IMR-90 (cell line): ENCODE data around the gene IFNLR1.

ENCODE experiments used
- MAZ ChIP-seq: IDR thresholded peaks from 2 replicates; pipeline ENCODE4 v1.6.1; 2012; ENCODE audit warnings: low read depth, mild to moderate bottlenecking, low read length, improper control_type of control experiment, moderate library complexity, borderline replicate concordance
- POLR2A ChIP-seq: IDR thresholded peaks from 2 replicates; pipeline ENCODE4 v1.6.1; 2012; ENCODE audit warnings: mild to moderate bottlenecking, low read depth, low read length
- RAD21 ChIP-seq: IDR thresholded peaks from 2 replicates; pipeline ENCODE4 v1.6.1; 2012; ENCODE audit warnings: low read length, improper control_type of control experiment
- TF ChIP-seq, protein P1 (sequence below): conservative IDR thresholded peaks from 2 replicates; pipeline ENCODE4 v1.5.1; 2012; ENCODE audit warnings: mild to moderate bottlenecking, low read depth, low read length, improper control_type of control experiment

DNA sequence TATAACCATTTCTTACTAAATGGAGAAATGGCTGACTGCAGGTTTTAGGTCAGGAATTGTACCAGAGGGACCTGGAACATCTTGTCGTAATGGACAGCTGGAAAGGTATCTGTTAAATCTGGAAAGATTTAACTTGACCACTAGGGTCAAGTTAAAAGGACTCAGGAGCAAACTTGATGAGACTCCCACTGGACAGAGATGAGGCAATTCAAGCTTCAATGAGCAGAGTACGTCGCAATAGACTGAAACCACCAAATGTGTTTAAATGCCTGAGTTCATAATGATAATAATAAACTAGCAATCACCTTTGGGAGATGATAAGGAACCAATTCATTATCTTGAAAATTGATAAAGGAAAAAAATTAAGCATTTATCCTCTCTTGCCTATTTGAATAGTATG, 8.7 kb downstream of the IFNLR1 start:
- no peak for TF ChIP-seq RAD21
- TF ChIP-seq, protein P1, sequence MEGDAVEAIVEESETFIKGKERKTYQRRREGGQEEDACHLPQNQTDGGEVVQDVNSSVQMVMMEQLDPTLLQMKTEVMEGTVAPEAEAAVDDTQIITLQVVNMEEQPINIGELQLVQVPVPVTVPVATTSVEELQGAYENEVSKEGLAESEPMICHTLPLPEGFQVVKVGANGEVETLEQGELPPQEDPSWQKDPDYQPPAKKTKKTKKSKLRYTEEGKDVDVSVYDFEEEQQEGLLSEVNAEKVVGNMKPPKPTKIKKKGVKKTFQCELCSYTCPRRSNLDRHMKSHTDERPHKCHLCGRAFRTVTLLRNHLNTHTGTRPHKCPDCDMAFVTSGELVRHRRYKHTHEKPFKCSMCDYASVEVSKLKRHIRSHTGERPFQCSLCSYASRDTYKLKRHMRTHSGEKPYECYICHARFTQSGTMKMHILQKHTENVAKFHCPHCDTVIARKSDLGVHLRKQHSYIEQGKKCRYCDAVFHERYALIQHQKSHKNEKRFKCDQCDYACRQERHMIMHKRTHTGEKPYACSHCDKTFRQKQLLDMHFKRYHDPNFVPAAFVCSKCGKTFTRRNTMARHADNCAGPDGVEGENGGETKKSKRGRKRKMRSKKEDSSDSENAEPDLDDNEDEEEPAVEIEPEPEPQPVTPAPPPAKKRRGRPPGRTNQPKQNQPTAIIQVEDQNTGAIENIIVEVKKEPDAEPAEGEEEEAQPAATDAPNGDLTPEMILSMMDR = no peak
- TF ChIP-seq POLR2A = no peak
- no peak for TF ChIP-seq MAZ
